ENCODE data around the gene JMJD8. TPM values are rescaled to one million over a fixed set of nuclear protein-coding genes. Genes with fewer than 3 reads are reported as not detected.

JMJD8 gene
- total RNA-seq, 4 donors from 2014 or later: 53.7 to 70.7 (median 62.5) TPM

- H3K27ac ChIP-seq: no peak overlapping the region
- peaks cover 0 to 29% (median 0%) of the 10 kb centered on the region in 4 donors for H3K27me3 ChIP-seq
- no peak for TF ChIP-seq CTCF (IDR thresholded peaks at IDR 0.05)
- no peak for TF ChIP-seq POLR2A (IDR thresholded peaks at IDR 0.05)
- intact Hi-C loops (cut with DNase I): no loop called here
- H3K4me1 ChIP-seq: peaks cover 32 to 68% (median 36%) of the 10 kb centered on the region in 3 donors
- 95% methylated on average over 13 of the region's 21 CpGs; no CpG with 5 or more reads in 1 of the 2 donors for WGBS, 2 donors
- H3K9me3 ChIP-seq: no peaks in the 10 kb centered on the region
- no peak overlapping the region for H3K4me3 ChIP-seq
- no peak for DNase-seq
- peaks cover 35 to 56% (median 36%) of the 10 kb centered on the region in 3 donors for H3K36me3 ChIP-seq
These were observed 11.3 kb downstream of the JMJD8 start for GRCh38 chr16:672851-673250.

- intact Hi-C loops (cut with DNase I): no loop called here
- Histone ChIP-seq H3K4me3 (no peak overlapping the region), H3K27me3 (peaks cover 0 to 24% (median 0%) of the 10 kb centered on the region in 4 donors), H3K4me1 (peaks cover 34 to 68% (median 36%) of the 10 kb centered on the region in 3 donors), H3K36me3 (peaks cover 35 to 56% (median 36%) of the 10 kb centered on the region in 3 donors), H3K27ac (no peak overlapping the region), H3K9me3 (no peaks in the 10 kb centered on the region)
- DNase-seq: no peak
- WGBS, 2 donors: no CpG with 5 or more reads among the region's 19 CpGs
- TF ChIP-seq POLR2A (IDR thresholded peaks at IDR 0.05): no peak
- TF ChIP-seq CTCF (IDR thresholded peaks at IDR 0.05): no peak
These were observed 11.8 kb downstream of the JMJD8 start for GRCh38 chr16:672371-672770.

- no peak overlapping the region for H3K4me3 ChIP-seq
- intact Hi-C loops (cut with DNase I): no loop called here
- H3K9me3 ChIP-seq: no peaks in the 10 kb centered on the region
- H3K4me1 ChIP-seq: peaks cover 32 to 67% (median 32%) of the 10 kb centered on the region in 3 donors
- WGBS, 2 donors: 73 to 100% methylated on average over 2 of the region's 40 CpGs
- H3K36me3 ChIP-seq: peaks cover 35 to 56% (median 36%) of the 10 kb centered on the region in 3 donors
- DNase-seq: no peak
- no peak for TF ChIP-seq POLR2A (IDR thresholded peaks at IDR 0.05)
- no peak for TF ChIP-seq CTCF (IDR thresholded peaks at IDR 0.05)
- H3K27me3 ChIP-seq: peaks cover 0 to 15% (median 0%) of the 10 kb centered on the region in 4 donors
- H3K27ac ChIP-seq: no peak overlapping the region
These were observed 12.6 kb downstream of the JMJD8 start for GRCh38 chr16:671353-672131.

GRCh38 chr16:670485-671352 is 13.4 kb downstream of the JMJD8 start:
- no peak for DNase-seq
- no peak overlapping the region for H3K27ac ChIP-seq
- H3K36me3 ChIP-seq: peaks cover 35 to 56% (median 36%) of the 10 kb centered on the region in 3 donors
- peaks cover 0 to 7% (median 0%) of the 10 kb centered on the region in 4 donors for H3K27me3 ChIP-seq
- H3K9me3 ChIP-seq: no peaks in the 10 kb centered on the region
- H3K4me3 ChIP-seq: no peak overlapping the region
- WGBS, 2 donors: 90% methylated on average over 37 of the region's 52 CpGs; no CpG with 5 or more reads in 1 of the 2 donors
- H3K4me1 ChIP-seq: peaks cover 23 to 58% (median 24%) of the 10 kb centered on the region in 3 donors
- TF ChIP-seq CTCF (IDR thresholded peaks at IDR 0.05): no peak
- no peak for TF ChIP-seq POLR2A (IDR thresholded peaks at IDR 0.05)
- intact Hi-C loops (cut with DNase I): no loop called here

Measured in esophagus squamous epithelium (tissue), 5 donors.